Loucy (cell line): ENCODE results near the gene LINGO3.
A peak's percentile ranks its signal among the peaks of the same experiment; 100 is the strongest.

Experiments used
- H2AFZ ChIP-seq: fragments of 200-600 bp; sonication (generic); 2 replicates; pipeline ENCODE4 v1.6.0; 2016; ENCODE audit warnings: antibody characterized with exemption, mild to moderate bottlenecking, low read length, moderate library complexity
- H3F3A ChIP-seq: fragments of 200-600 bp; 2 replicates; pipeline ENCODE4 v1.6.0; 2016; ENCODE audit warnings: antibody characterized with exemption, low read depth, mild to moderate bottlenecking
- H3K27me3 ChIP-seq: fragments of 200-600 bp; sonication (generic); 2 replicates; pipeline ENCODE4 v1.6.1; 2014; ENCODE audit warnings: low read length, mild to moderate bottlenecking; ENCODE audit not compliant: insufficient read depth, poor library complexity, severe bottlenecking
- H3K36me3 ChIP-seq: fragments of 200-600 bp; sonication (generic); 2 replicates; pipeline ENCODE4 v1.6.1; 2016; ENCODE audit warnings: low read length; ENCODE audit not compliant: insufficient read depth
- H3K4me1 ChIP-seq: fragments of 200-600 bp; sonication (generic); 2 replicates; pipeline ENCODE4 v1.5.1; 2014; ENCODE audit warnings: low read length, mild to moderate bottlenecking; ENCODE audit not compliant: insufficient read depth, poor library complexity, severe bottlenecking
- H3K4me2 ChIP-seq: fragments of 200-600 bp; sonication (generic); 2 replicates; pipeline ENCODE4 v1.6.0; 2014; ENCODE audit warnings: antibody characterized with exemption, low read length, low read depth, mild to moderate bottlenecking; ENCODE audit not compliant: poor library complexity, severe bottlenecking
- H3K4me3 ChIP-seq: fragments of 200-600 bp; sonication (generic); 2 replicates; pipeline ENCODE4 v1.5.1; 2014; ENCODE audit warnings: low read length, mild to moderate bottlenecking, mixed read lengths; ENCODE audit not compliant: poor library complexity, severe bottlenecking
- H3K79me2 ChIP-seq: fragments of 200-600 bp; sonication (generic); 2 replicates; pipeline ENCODE4 v1.6.1; 2014; ENCODE audit warnings: low read length; ENCODE audit not compliant: insufficient read depth
- H3K9ac ChIP-seq: fragments of 200-600 bp; sonication (generic); 2 replicates; pipeline ENCODE4 v1.6.0; 2014; ENCODE audit warnings: mild to moderate bottlenecking, low read depth, low read length, moderate library complexity; ENCODE audit not compliant: poor library complexity, severe bottlenecking
- H3K9me2 ChIP-seq: fragments of 200-600 bp; sonication (generic); replicated peaks from 2 replicates; pipeline ENCODE4 v1.6.1; 2016; ENCODE audit warnings: low read depth, low read length, mixed read lengths
- H3K9me3 ChIP-seq: fragments of 200-600 bp; sonication (generic); 2 replicates; pipeline ENCODE4 v1.6.1; 2014; ENCODE audit warnings: mild to moderate bottlenecking, antibody characterized with exemption, low read length, low read depth; ENCODE audit not compliant: insufficient read depth
- H4K20me1 ChIP-seq: fragments of 200-600 bp; sonication (generic); 2 replicates; pipeline ENCODE4 v1.6.0; 2014; ENCODE audit warnings: antibody characterized with exemption, low read length, mild to moderate bottlenecking; ENCODE audit not compliant: insufficient read depth, poor library complexity, severe bottlenecking
- CTCF ChIP-seq: fragments of 200-600 bp; sonication (generic); conservative IDR thresholded peaks from 2 replicates; pipeline ENCODE4 v1.5.1; 2014; ENCODE audit warnings: mild to moderate bottlenecking, antibody characterized with exemption, low read length
- EZH2phosphoT487 ChIP-seq: fragments of 200-600 bp; IDR thresholded peaks from 2 replicates; pipeline ENCODE4 v1.6.1; 2018; ENCODE audit warnings: antibody characterized with exemption, mild to moderate bottlenecking, moderate library complexity, borderline replicate concordance

LINGO3 gene

DNA sequence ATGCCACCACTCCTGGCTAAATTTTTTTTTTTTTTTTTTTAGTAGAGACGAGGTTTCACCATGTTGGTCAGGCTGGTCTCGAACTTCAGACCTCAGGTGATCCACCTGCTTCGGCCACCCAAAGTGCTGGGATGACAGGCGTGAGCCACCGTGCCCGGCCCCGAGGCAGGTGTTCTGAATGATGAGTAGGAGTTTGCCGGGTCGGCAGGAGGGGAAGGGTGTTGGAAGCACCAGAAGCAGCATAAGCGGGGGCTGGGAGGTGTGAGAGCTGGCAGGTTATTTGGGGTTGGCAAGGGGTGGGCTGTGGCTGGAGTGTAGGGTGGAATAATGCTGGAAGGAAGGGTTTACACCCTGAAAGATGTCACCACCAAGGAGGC is 22.3 kb upstream of the LINGO3 start:
- peak overlapping the region; percentile 99 for H3K9ac ChIP-seq
- peaks cover 42% of the 10 kb centered on the region for H4K20me1 ChIP-seq
- peak overlapping the region; percentile 85 for H3K4me2 ChIP-seq
- no peaks in the 10 kb centered on the region; the same call in 1 of the 2 replicates for H3K36me3 ChIP-seq
- peak overlapping the region; percentile 98 for H3K4me3 ChIP-seq
- no peaks in the 10 kb centered on the region for H3K9me3 ChIP-seq
- no peak overlapping the region for H2AFZ ChIP-seq
- H3K79me2 ChIP-seq = peaks cover 90% of the 10 kb centered on the region
- H3K9me2 ChIP-seq = no peaks in the 10 kb centered on the region
- H3F3A ChIP-seq = peaks cover 6% of the 10 kb centered on the region
- peaks cover 9% of the 10 kb centered on the region for H3K27me3 ChIP-seq
- peaks cover 58% of the 10 kb centered on the region for H3K4me1 ChIP-seq
- TF ChIP-seq EZH2phosphoT487 (no peak), CTCF (no peak)

DNA sequence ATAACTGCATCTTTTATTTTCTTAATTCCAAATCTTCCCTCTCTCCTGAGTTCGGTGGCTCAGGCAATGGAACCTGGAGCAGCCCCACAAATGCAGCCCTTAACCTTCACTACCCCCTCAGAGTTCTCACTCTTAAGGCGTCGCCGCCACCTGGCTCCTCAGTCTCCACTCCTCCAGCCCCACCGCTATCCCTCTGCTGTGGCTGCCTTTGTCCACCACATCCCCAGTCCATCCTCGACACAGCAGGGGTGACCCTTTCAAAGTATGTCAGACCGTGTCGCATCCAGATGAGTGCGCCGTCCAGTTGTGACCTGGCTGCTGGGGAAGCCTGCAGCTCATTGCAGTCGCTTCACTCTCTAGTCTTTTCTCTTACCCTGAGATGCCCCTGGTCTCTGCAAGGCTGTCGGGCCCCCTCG is 21.6 kb upstream of the LINGO3 start:
- H3F3A ChIP-seq = peaks cover 6% of the 10 kb centered on the region
- H3K27me3 ChIP-seq = peaks cover 9% of the 10 kb centered on the region
- H3K9me2 ChIP-seq = no peaks in the 10 kb centered on the region
- H3K4me1 ChIP-seq = peaks cover 60% of the 10 kb centered on the region
- peak overlapping the region; percentile 99 for H3K9ac ChIP-seq
- H3K9me3 ChIP-seq = no peaks in the 10 kb centered on the region
- H2AFZ ChIP-seq = no peak overlapping the region
- peak overlapping the region; percentile 98 for H3K4me3 ChIP-seq
- peak overlapping the region; percentile 85 for H3K4me2 ChIP-seq
- H3K36me3 ChIP-seq = no peaks in the 10 kb centered on the region; the same call in 1 of the 2 replicates
- H4K20me1 ChIP-seq = peaks cover 40% of the 10 kb centered on the region
- peaks cover 90% of the 10 kb centered on the region for H3K79me2 ChIP-seq
- TF ChIP-seq EZH2phosphoT487 = no peak

DNA sequence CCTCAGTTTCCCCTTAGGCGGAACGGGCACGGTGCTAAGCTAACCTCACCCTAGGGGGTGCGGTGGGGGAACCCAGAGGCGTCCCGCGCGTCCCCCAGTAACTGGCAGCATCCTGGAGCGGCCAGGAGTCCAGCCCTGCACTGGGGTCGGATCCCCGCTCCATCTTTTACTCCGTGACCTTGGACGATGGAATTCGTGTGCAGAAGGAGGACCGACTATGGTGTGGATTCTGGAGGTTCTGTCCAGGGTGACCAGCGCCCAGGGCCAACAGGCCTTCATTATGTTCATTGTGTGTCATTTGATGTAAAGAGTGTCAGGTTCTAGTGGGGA is 21.2 kb upstream of the LINGO3 start:
- no peak overlapping the region for H2AFZ ChIP-seq
- peaks cover 36% of the 10 kb centered on the region for H4K20me1 ChIP-seq
- peaks cover 6% of the 10 kb centered on the region for H3F3A ChIP-seq
- peaks cover 90% of the 10 kb centered on the region for H3K79me2 ChIP-seq
- H3K9me2 ChIP-seq = no peaks in the 10 kb centered on the region
- H3K27me3 ChIP-seq = peaks cover 9% of the 10 kb centered on the region
- peak overlapping the region; percentile 99 for H3K9ac ChIP-seq
- no peak for TF ChIP-seq CTCF
- no peak for TF ChIP-seq EZH2phosphoT487
- H3K9me3 ChIP-seq = no peaks in the 10 kb centered on the region
- peak overlapping the region; percentile 85 for H3K4me2 ChIP-seq
- H3K4me1 ChIP-seq = peaks cover 56% of the 10 kb centered on the region
- H3K36me3 ChIP-seq = no peaks in the 10 kb centered on the region; the same call in 1 of the 2 replicates
- H3K4me3 ChIP-seq = peak overlapping the region; percentile 98

- no peaks in the 10 kb centered on the region for H3K9me3 ChIP-seq
- H2AFZ ChIP-seq = peak within 1 kb of the TSS; percentile 82
- TF ChIP-seq CTCF (no peak), EZH2phosphoT487 (no peak)
- H3F3A ChIP-seq = peaks cover 6% of the 10 kb centered on the region
- no peaks in the 10 kb centered on the region for H3K9me2 ChIP-seq
- no peaks in the 10 kb centered on the region for H3K36me3 ChIP-seq
- H4K20me1 ChIP-seq = peaks cover 31% of the 10 kb centered on the region
- H3K4me1 ChIP-seq = peaks cover 51% of the 10 kb centered on the region
- H3K4me2 ChIP-seq = peak within 1 kb of the TSS; percentile 98
- H3K27me3 ChIP-seq = peaks cover 9% of the 10 kb centered on the region
- peak within 1 kb of the TSS; percentile 98 for H3K4me3 ChIP-seq
- H3K79me2 ChIP-seq = peaks cover 87% of the 10 kb centered on the region
- H3K9ac ChIP-seq = peak within 1 kb of the TSS; percentile 99
Observed at GRCh38 chr19:2328401-2329148, 20.6 kb upstream of the LINGO3 start, which contains the start of the genes LSM7 and SPPL2B. TSS of gene LSM7 (minus strand) at chr19:2328586. CDS start at chr19:2328566, 20 bp downstream. TSS of gene SPPL2B (plus strand) at chr19:2328684. CDS start at chr19:2328710, 26 bp downstream.
